ENCODE results near the gene REST. TPM values are rescaled to one million over a fixed set of nuclear protein-coding genes. Genes with fewer than 3 reads are reported as not detected.

Gene REST
- total RNA-seq, 1 experiment from 2014 or later: 43.5 TPM

- no peaks in the 10 kb centered on the region for H3K27me3 ChIP-seq (ENCODE audit: control insufficient read depth, insufficient read depth, low read length)
- peak; percentile 85 for DNase-seq
- H3K4me3 ChIP-seq (ENCODE audit: insufficient read depth, low read depth, low read length): peak overlapping the region; percentile 89
- peaks cover 14% of the 10 kb centered on the region for H3K36me3 ChIP-seq (replicated peaks; ENCODE audit: control insufficient read depth, insufficient read depth, low read length)
Measured at GRCh38 chr4:56976837-56977320, 69.2 kb downstream of the REST start.

- DNase-seq: peak; percentile 95
- H3K4me3 ChIP-seq (ENCODE audit: insufficient read depth, low read depth, low read length): peak within 1 kb of the TSS; percentile 89
- H3K27me3 ChIP-seq (ENCODE audit: control insufficient read depth, insufficient read depth, low read length): no peaks in the 10 kb centered on the region
- H3K36me3 ChIP-seq (replicated peaks; ENCODE audit: control insufficient read depth, insufficient read depth, low read length): peaks cover 11% of the 10 kb centered on the region
Measured at GRCh38 chr4:56977321-56978012, 69.8 kb downstream of the REST start, which contains the start of gene NOA1. Gene NOA1 (minus strand): TSS chr4:56977606. CDS start chr4:56977585, 21 bp downstream.

- H3K27me3 ChIP-seq (ENCODE audit: control insufficient read depth, insufficient read depth, low read length): no peaks in the 10 kb centered on the region
- peak within 1 kb of the TSS; percentile 89 for H3K4me3 ChIP-seq (ENCODE audit: insufficient read depth, low read depth, low read length)
- peak; percentile 88 for DNase-seq
- H3K36me3 ChIP-seq (replicated peaks; ENCODE audit: control insufficient read depth, insufficient read depth, low read length): no peaks in the 10 kb centered on the region
Measured at GRCh38 chr4:56978750-56979303, 71.1 kb downstream of the REST start, which contains the start of gene POLR2B. Gene POLR2B (plus strand): TSS chr4:56978896. CDS start chr4:56978986, 90 bp downstream.

GRCh38 chr4:56979421-56980072, 71.8 kb downstream of the REST start:
- no peaks in the 10 kb centered on the region for H3K36me3 ChIP-seq (replicated peaks; ENCODE audit: control insufficient read depth, insufficient read depth, low read length)
- DNase-seq: no peak
- peak overlapping the region; percentile 89 for H3K4me3 ChIP-seq (ENCODE audit: insufficient read depth, low read depth, low read length)
- no peaks in the 10 kb centered on the region for H3K27me3 ChIP-seq (ENCODE audit: control insufficient read depth, insufficient read depth, low read length)

GRCh38 chr4:56981795-56982201, 74.1 kb downstream of the REST start:
- Histone ChIP-seq H3K4me3 (ENCODE audit: insufficient read depth, low read depth, low read length) (no peak overlapping the region), H3K36me3 (replicated peaks; ENCODE audit: control insufficient read depth, insufficient read depth, low read length) (peaks cover 2% of the 10 kb centered on the region; the same call in 1 of the 2 replicates), H3K27me3 (ENCODE audit: control insufficient read depth, insufficient read depth, low read length) (no peaks in the 10 kb centered on the region)
- DNase-seq: no peak

- peaks cover 4% of the 10 kb centered on the region for H3K36me3 ChIP-seq (replicated peaks; ENCODE audit: control insufficient read depth, insufficient read depth, low read length)
- no peak overlapping the region for H3K4me3 ChIP-seq (ENCODE audit: insufficient read depth, low read depth, low read length)
- no peaks in the 10 kb centered on the region for H3K27me3 ChIP-seq (ENCODE audit: control insufficient read depth, insufficient read depth, low read length)
- DNase-seq: no peak
Measured at GRCh38 chr4:56986192-56986591, 78.5 kb downstream of the REST start.

GRCh38 chr4:56986952-56987351, 79.3 kb downstream of the REST start:
- H3K36me3 ChIP-seq (replicated peaks; ENCODE audit: control insufficient read depth, insufficient read depth, low read length): peaks cover 4% of the 10 kb centered on the region
- no peaks in the 10 kb centered on the region for H3K27me3 ChIP-seq (ENCODE audit: control insufficient read depth, insufficient read depth, low read length)
- no peak for DNase-seq
- H3K4me3 ChIP-seq (ENCODE audit: insufficient read depth, low read depth, low read length): no peak overlapping the region

GRCh38 chr4:56990109-56990905, 82.6 kb downstream of the REST start:
- Histone ChIP-seq H3K27me3 (ENCODE audit: control insufficient read depth, insufficient read depth, low read length) (no peaks in the 10 kb centered on the region), H3K4me3 (ENCODE audit: insufficient read depth, low read depth, low read length) (no peak overlapping the region), H3K36me3 (replicated peaks; ENCODE audit: control insufficient read depth, insufficient read depth, low read length) (peaks cover 7% of the 10 kb centered on the region)
- DNase-seq: no peak

GRCh38 chr4:56995525-56995924, 87.8 kb downstream of the REST start:
- Histone ChIP-seq H3K36me3 (replicated peaks; ENCODE audit: control insufficient read depth, insufficient read depth, low read length) (peaks cover 18% of the 10 kb centered on the region), H3K27me3 (ENCODE audit: control insufficient read depth, insufficient read depth, low read length) (no peaks in the 10 kb centered on the region), H3K4me3 (ENCODE audit: insufficient read depth, low read depth, low read length) (no peak overlapping the region)
- no peak for DNase-seq

GRCh38 chr4:56999751-57000150, 92.1 kb downstream of the REST start:
- Histone ChIP-seq H3K27me3 (ENCODE audit: control insufficient read depth, insufficient read depth, low read length) (no peaks in the 10 kb centered on the region), H3K4me3 (ENCODE audit: insufficient read depth, low read depth, low read length) (no peak overlapping the region), H3K36me3 (replicated peaks; ENCODE audit: control insufficient read depth, insufficient read depth, low read length) (peaks cover 21% of the 10 kb centered on the region)
- no peak for DNase-seq

- no peaks in the 10 kb centered on the region for H3K27me3 ChIP-seq (ENCODE audit: control insufficient read depth, insufficient read depth, low read length)
Measured at GRCh38 chr4:57013543-57014120, 105.9 kb downstream of the REST start.

More at GRCh38 chr4:57013543-57014120, 105.9 kb downstream of the REST start:
- DNase-seq: no peak
- H3K4me3 ChIP-seq (ENCODE audit: insufficient read depth, low read depth, low read length): no peak overlapping the region
- peaks cover 23% of the 10 kb centered on the region for H3K36me3 ChIP-seq (replicated peaks; ENCODE audit: control insufficient read depth, insufficient read depth, low read length)
